ENCODE data around the gene SAT1.

DNA sequence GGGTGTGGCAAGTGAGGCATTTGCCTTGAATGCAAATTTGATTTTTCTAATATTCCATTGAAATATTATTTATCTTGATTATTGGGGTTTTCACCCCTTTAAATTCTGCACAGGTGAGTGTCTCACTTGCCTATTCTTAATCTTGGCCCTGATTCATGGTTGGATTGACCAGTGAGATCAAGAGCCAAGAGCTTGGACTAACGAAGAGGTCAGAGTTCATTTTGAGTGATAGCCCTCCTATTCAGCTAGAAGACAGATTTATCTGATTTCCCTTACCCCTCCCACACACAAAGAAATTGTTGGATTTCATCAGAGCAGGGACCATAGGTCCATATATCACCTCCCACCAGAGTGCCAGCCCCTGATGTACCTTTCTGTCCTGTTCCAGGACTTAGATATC, 28.3 kb upstream of the SAT1 start:
- no peak for TF ChIP-seq EZH2 (IDR thresholded peaks at IDR 0.05; ENCODE audit: low read length, missing control alignments)
- TF ChIP-seq, protein P1, sequence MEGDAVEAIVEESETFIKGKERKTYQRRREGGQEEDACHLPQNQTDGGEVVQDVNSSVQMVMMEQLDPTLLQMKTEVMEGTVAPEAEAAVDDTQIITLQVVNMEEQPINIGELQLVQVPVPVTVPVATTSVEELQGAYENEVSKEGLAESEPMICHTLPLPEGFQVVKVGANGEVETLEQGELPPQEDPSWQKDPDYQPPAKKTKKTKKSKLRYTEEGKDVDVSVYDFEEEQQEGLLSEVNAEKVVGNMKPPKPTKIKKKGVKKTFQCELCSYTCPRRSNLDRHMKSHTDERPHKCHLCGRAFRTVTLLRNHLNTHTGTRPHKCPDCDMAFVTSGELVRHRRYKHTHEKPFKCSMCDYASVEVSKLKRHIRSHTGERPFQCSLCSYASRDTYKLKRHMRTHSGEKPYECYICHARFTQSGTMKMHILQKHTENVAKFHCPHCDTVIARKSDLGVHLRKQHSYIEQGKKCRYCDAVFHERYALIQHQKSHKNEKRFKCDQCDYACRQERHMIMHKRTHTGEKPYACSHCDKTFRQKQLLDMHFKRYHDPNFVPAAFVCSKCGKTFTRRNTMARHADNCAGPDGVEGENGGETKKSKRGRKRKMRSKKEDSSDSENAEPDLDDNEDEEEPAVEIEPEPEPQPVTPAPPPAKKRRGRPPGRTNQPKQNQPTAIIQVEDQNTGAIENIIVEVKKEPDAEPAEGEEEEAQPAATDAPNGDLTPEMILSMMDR (conservative IDR thresholded peaks at IDR 0.05 in 1 of 2, IDR thresholded peaks at IDR 0.05 in 1 of 2; ENCODE audit: low read depth in 1 of 2, low read length in 2 of 2): no peak

All from fibroblast of lung (primary cell).